ENCODE measurements around the gene MGST1. TPM values are rescaled to one million over a fixed set of nuclear protein-coding genes. Genes with fewer than 3 reads are reported as not detected.

MGST1 gene
- total RNA-seq, 1 experiment from 2014 or later, result 30.0 TPM

GRCh38 chr12:16327963-16328362 lies 19.5 kb upstream of the MGST1 start:
- CTCF ChIA-PET, result no interaction called here
- no TSS peak for BruUV-seq (replicated peaks)
- no peaks in the 10 kb centered on the region for H3K4me1 ChIP-seq (ENCODE audit: insufficient read depth, low read length, poor library complexity, severe bottlenecking)
- POLR2A ChIA-PET (ENCODE audit: low non-redundant PET), result no interaction called here
- no peaks in the 10 kb centered on the region for H3K27me3 ChIP-seq (replicated peaks; ENCODE audit: insufficient read depth, low read depth, low read length, poor library complexity)
- H3K9me3 ChIP-seq (ENCODE audit: low read depth, low read length, poor library complexity, severe bottlenecking), result no peaks in the 10 kb centered on the region
- DNase-seq (ENCODE audit: low spot score), result no peak
- H3K27ac ChIP-seq (ENCODE audit: low read depth, low read length, poor library complexity, severe bottlenecking), result no peak overlapping the region
- H3K4me3 ChIP-seq (ENCODE audit: low read depth, low read length, poor library complexity, severe bottlenecking), result no peak overlapping the region
- H3K36me3 ChIP-seq (ENCODE audit: insufficient read depth, low read length, poor library complexity, severe bottlenecking), result no peaks in the 10 kb centered on the region
- intact Hi-C loops (cut with micrococcal nuclease; ENCODE audit: unreplicated experiment), result no loop called here
- TF ChIP-seq CTCF (conservative IDR thresholded peaks at IDR 0.05; ENCODE audit: low read depth, low read length) (no peak), EZH2 (IDR thresholded peaks at IDR 0.05; ENCODE audit: borderline replicate concordance, low read depth, low read length, poor library complexity, severe bottlenecking) (no peak)

DNA sequence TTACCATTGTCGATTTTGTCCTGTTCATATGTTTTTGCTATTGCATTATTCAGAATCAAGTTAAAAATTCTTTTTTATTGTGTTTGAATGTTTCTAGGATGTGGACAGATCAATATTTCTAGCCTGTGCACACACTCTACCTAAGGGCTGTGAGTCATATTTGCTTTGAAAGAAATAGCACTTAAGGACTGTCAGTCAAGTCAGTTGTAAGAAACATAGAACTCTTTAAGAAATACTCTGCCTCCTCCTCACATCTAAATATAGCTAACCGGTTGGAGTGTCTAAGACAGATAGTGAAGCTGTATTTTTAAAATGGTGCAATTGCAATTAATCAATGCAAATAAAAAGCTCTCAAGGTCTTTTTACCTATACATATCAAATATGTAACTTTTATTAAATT lies 17.9 kb upstream of the MGST1 start:
- DNase-seq (ENCODE audit: low spot score), result no peak
- no peak overlapping the region for H3K4me3 ChIP-seq (ENCODE audit: low read depth, low read length, poor library complexity, severe bottlenecking)
- intact Hi-C loops (cut with micrococcal nuclease; ENCODE audit: unreplicated experiment), result no loop called here
- H3K27me3 ChIP-seq (replicated peaks; ENCODE audit: insufficient read depth, low read depth, low read length, poor library complexity), result no peaks in the 10 kb centered on the region
- TF ChIP-seq CTCF (conservative IDR thresholded peaks at IDR 0.05; ENCODE audit: low read depth, low read length) (no peak), EZH2 (IDR thresholded peaks at IDR 0.05; ENCODE audit: borderline replicate concordance, low read depth, low read length, poor library complexity, severe bottlenecking) (no peak)
- BruUV-seq (replicated peaks), result no TSS peak
- POLR2A ChIA-PET (ENCODE audit: low non-redundant PET), result no interaction called here
- no peak overlapping the region for H3K27ac ChIP-seq (ENCODE audit: low read depth, low read length, poor library complexity, severe bottlenecking)
- no peaks in the 10 kb centered on the region for H3K36me3 ChIP-seq (ENCODE audit: insufficient read depth, low read length, poor library complexity, severe bottlenecking)
- CTCF ChIA-PET, result no interaction called here
- H3K9me3 ChIP-seq (ENCODE audit: low read depth, low read length, poor library complexity, severe bottlenecking), result no peaks in the 10 kb centered on the region
- H3K4me1 ChIP-seq (ENCODE audit: insufficient read depth, low read length, poor library complexity, severe bottlenecking), result no peaks in the 10 kb centered on the region

- no peaks in the 10 kb centered on the region for H3K27me3 ChIP-seq (replicated peaks; ENCODE audit: insufficient read depth, low read depth, low read length, poor library complexity)
- no TSS peak for BruUV-seq (replicated peaks)
- TF ChIP-seq EZH2 (IDR thresholded peaks at IDR 0.05; ENCODE audit: borderline replicate concordance, low read depth, low read length, poor library complexity, severe bottlenecking) (no peak), CTCF (conservative IDR thresholded peaks at IDR 0.05; ENCODE audit: low read depth, low read length) (no peak)
- no peaks in the 10 kb centered on the region for H3K9me3 ChIP-seq (ENCODE audit: low read depth, low read length, poor library complexity, severe bottlenecking)
- H3K4me3 ChIP-seq (ENCODE audit: low read depth, low read length, poor library complexity, severe bottlenecking), result no peak overlapping the region
- H3K27ac ChIP-seq (ENCODE audit: low read depth, low read length, poor library complexity, severe bottlenecking), result no peak overlapping the region
- no peak for DNase-seq (ENCODE audit: low spot score)
- POLR2A ChIA-PET (ENCODE audit: low non-redundant PET), result no interaction called here
- no peaks in the 10 kb centered on the region for H3K36me3 ChIP-seq (ENCODE audit: insufficient read depth, low read length, poor library complexity, severe bottlenecking)
- H3K4me1 ChIP-seq (ENCODE audit: insufficient read depth, low read length, poor library complexity, severe bottlenecking), result no peaks in the 10 kb centered on the region
- intact Hi-C loops (cut with micrococcal nuclease; ENCODE audit: unreplicated experiment), result no loop called here
- CTCF ChIA-PET, result no interaction called here
Measured at GRCh38 chr12:16330560-16330959, 16.9 kb upstream of the MGST1 start.
